Duodenal mucosa (tissue), 2 donors: ENCODE data around the gene DENND1B.

Experiments used
- H3K27ac ChIP-seq: one replicate; pipeline ENCODE4 v1.7.0; 2013; ENCODE audit warnings: low read depth, low read length
- H3K27me3 ChIP-seq, 2 donors: one replicate each; pipeline ENCODE4 v1.7.0; 2013; ENCODE audit warnings: low read length in 2 of 2, control low read depth in 1 of 2; ENCODE audit not compliant: insufficient read depth in 2 of 2, control insufficient read depth in 1 of 2
- H3K36me3 ChIP-seq, 2 donors: one replicate each; pipeline ENCODE4 v1.7.0; 2013; ENCODE audit warnings: low read length in 2 of 2, control low read depth in 1 of 2; ENCODE audit not compliant: insufficient read depth in 2 of 2, control insufficient read depth in 1 of 2
- H3K4me1 ChIP-seq, 2 donors: one replicate each; pipeline ENCODE4 v1.7.0; 2013; ENCODE audit warnings: low read length in 2 of 2, control low read depth in 1 of 2; ENCODE audit not compliant: insufficient read depth in 2 of 2, control insufficient read depth in 1 of 2
- H3K4me3 ChIP-seq, 2 donors: one replicate each; pipeline ENCODE4 v1.7.0; 2013; ENCODE audit warnings: low read length in 2 of 2, low read depth in 1 of 2
- H3K9ac ChIP-seq, 2 donors: one replicate each; pipeline ENCODE4 v1.7.0; 2013; ENCODE audit warnings: low read length in 2 of 2, low read depth in 1 of 2
- H3K9me3 ChIP-seq, 2 donors: one replicate each; pipeline ENCODE4 v1.7.0; 2013; ENCODE audit warnings: low read length in 2 of 2, control low read depth in 1 of 2; ENCODE audit not compliant: control insufficient read depth in 1 of 2

Gene DENND1B

DNA sequence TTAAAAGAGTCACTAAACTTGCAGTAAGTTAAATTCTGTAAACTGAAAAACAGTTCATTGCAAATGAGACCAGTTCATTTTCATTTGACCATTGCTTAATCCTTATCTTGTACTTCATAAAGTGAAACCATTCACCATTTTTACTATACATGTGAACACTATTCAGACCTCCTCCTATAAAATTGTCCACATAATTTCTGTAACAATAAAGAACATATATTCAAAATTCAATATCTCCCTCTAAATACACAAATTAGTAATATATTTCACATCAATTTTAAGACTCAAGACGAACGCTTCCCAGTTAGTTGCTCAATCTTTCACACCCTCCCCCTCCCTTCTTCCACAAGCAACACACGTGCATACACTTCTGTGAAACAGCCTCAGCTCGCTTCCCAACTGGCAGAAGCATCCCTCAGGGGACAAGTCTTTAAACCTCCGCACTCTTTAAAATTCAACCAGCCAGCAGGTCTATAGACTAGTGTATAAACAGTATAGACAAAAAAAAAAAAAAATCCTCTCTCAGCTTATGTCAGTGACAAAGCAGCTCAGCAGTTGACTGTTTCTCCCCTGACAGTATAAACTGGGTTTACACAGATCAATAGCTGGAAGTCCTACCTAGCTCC, 99.6 kb downstream of the DENND1B start:
- Histone ChIP-seq H3K36me3 (no peaks in the 10 kb centered on the region), H3K27ac (no peak overlapping the region), H3K4me1 (peaks cover 0 to 19% of the 10 kb centered on the region in 2 donors), H3K9ac (peak overlapping the region in 1 of 2 donors; percentile 42), H3K9me3 (no peaks in the 10 kb centered on the region), H3K4me3 (peak overlapping the region; percentile 45 to 48), H3K27me3 (no peaks in the 10 kb centered on the region)

DNA sequence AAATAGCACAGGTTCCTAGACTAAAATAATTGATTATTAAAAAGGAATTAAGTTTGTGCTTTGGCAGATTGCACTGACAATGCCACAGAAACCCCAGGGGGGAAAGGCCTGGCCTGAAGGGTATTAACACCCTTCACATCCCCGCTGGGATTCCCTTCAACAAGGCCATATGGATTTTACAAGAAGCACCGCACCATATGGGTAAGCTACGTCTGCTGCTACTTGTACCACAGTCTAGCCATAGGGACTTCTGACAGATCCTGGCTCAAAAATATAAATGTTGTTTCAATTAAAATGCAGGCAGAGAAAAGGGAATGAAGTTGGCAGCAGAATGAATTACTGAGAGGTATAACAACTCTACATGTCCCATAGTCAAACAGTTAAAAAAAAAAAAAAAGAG, 101.0 kb downstream of the DENND1B start:
- Histone ChIP-seq H3K9me3 (no peaks in the 10 kb centered on the region), H3K36me3 (no peaks in the 10 kb centered on the region), H3K9ac (no peak overlapping the region), H3K27me3 (no peaks in the 10 kb centered on the region), H3K4me1 (peaks cover 0 to 19% of the 10 kb centered on the region in 2 donors), H3K4me3 (no peak overlapping the region), H3K27ac (no peak overlapping the region)

DNA sequence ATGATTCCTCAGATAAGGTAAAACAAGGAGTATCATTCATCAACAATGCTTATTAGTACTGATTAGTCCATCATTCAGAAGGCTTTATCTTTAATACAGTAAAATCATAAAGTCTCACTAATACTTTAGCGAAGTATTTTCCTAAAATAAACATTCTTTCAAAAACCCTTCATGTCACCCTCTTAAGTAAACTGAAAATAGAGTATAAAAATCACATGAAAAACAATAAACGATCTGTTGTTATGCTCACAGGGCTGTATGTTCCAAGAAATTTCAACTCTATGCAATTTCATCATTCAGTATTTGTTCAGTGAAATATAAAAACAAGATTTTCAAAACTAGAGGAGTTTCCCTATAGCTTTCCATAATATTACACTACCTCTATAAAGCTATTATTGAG, 102.0 kb downstream of the DENND1B start:
- Histone ChIP-seq H3K9me3 (no peaks in the 10 kb centered on the region), H3K36me3 (no peaks in the 10 kb centered on the region), H3K9ac (no peak overlapping the region), H3K4me1 (peaks cover 0 to 19% of the 10 kb centered on the region in 2 donors), H3K4me3 (no peak overlapping the region), H3K27ac (no peak overlapping the region), H3K27me3 (no peaks in the 10 kb centered on the region)

DNA sequence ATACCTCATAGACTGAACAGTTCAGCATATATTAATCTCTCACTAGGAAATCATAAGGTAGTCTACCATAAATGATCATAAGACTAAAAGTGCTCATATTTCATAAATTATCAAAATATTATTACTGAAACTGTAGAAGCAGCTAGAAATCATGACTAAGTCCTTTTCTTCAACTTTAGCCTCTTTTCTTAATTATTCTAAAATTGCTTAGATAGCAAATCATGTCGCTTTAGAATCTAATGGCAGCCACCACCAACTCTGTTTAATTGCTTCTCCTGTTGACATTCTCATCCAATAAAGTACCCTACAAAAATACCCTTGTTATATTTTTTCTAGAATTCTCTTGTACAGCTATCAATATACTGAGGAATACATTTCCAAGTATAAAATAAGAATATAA, 102.9 kb downstream of the DENND1B start:
- H3K9me3 ChIP-seq, result no peaks in the 10 kb centered on the region
- H3K9ac ChIP-seq, result no peak overlapping the region
- no peak overlapping the region for H3K27ac ChIP-seq
- H3K4me1 ChIP-seq, result peaks cover 0 to 18% of the 10 kb centered on the region in 2 donors
- H3K27me3 ChIP-seq, result no peaks in the 10 kb centered on the region
- H3K36me3 ChIP-seq, result no peaks in the 10 kb centered on the region
- H3K4me3 ChIP-seq, result no peak overlapping the region

DNA sequence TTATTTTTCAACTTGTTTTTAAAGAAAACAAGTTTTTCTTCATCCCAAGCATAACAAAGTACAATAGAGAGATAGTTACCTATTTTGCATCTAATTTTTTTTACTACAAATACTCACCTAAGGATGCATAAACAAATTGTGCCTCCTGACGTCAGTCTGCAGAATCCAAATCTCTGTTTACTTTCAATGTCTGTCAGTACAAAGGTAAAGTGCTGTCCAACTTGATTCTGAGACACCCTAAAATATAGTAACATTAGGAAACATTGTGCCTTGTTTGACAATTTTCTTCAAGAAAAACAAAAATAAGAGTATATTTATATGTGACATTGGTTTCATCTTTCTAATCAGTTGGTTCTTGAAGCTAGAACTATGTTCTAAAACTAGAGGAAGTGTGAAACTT, 103.4 kb downstream of the DENND1B start:
- no peaks in the 10 kb centered on the region for H3K36me3 ChIP-seq
- no peaks in the 10 kb centered on the region for H3K9me3 ChIP-seq
- H3K4me1 ChIP-seq, result peaks cover 0 to 13% of the 10 kb centered on the region in 2 donors
- H3K27ac ChIP-seq, result no peak overlapping the region
- no peak overlapping the region for H3K4me3 ChIP-seq
- H3K27me3 ChIP-seq, result no peaks in the 10 kb centered on the region
- no peak overlapping the region for H3K9ac ChIP-seq

DNA sequence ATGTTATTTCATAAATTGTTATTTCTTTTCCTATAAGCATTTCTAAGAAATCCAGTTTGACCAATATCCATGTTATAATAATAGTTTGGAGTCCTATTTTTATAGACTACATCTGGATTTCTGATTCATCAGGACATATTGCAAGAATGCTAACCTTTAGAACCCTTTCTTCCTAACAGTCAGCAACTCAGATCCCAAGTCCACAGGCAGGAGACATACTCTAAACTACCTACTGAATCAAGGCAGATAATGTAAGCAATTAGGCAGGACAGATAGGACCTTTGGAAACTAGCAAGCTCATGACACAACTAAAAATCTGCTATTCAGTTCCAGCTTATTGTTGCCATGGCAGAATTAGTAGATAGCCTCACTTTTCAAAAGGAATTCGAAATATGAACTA, 104.1 kb downstream of the DENND1B start:
- H3K4me1 ChIP-seq, result peaks cover 0 to 10% of the 10 kb centered on the region in 2 donors
- H3K36me3 ChIP-seq, result no peaks in the 10 kb centered on the region
- no peaks in the 10 kb centered on the region for H3K9me3 ChIP-seq
- no peak overlapping the region for H3K9ac ChIP-seq
- no peak overlapping the region for H3K4me3 ChIP-seq
- H3K27me3 ChIP-seq, result no peaks in the 10 kb centered on the region
- no peak overlapping the region for H3K27ac ChIP-seq

DNA sequence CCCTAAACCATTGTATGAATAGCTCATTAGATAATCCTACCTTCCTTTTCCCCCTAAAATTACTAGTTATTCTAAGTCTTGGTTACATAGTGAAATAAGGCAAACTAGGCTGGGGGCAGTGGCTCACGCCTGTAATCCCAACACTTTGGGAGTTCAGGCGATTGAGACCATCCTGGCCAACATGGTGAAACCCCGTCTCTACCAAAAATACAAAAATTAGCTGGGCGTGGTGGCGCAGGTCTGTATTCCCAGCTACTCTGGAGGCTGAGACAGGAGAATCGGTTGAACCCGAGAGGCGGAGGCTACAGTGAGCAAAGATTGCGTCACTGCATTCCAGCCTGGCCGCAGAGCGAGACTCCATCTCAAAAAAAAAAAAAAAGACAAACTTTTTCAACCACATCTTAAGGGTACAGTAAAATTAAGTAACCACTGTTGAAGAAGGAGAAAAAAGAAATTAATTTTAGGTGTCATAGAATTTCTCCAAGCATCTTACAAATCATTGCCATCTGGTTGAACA, 108.5 kb downstream of the DENND1B start:
- Histone ChIP-seq H3K27me3 (no peaks in the 10 kb centered on the region), H3K4me1 (peaks cover 0 to 6% of the 10 kb centered on the region in 2 donors), H3K9me3 (no peaks in the 10 kb centered on the region), H3K4me3 (no peak overlapping the region), H3K36me3 (no peaks in the 10 kb centered on the region), H3K27ac (no peak overlapping the region), H3K9ac (no peak overlapping the region)

DNA sequence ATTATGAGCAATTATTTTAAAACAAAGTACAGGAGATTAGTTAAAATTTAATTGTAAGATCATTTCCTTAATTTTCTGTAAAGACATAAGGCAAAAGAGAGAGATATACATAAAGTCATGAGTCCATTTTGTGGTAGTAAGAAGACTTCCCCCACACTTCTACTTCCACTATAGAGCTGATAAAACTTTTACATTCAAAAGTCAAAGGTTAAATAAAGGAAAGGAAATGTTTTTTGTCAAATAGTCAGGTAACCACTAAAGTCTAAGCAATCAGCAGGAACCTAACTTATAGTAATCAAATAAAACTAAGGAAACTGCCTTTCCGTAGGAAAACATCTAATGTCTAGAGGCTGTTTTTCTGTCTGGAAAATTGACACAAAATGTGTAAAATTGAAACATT, 110.9 kb downstream of the DENND1B start:
- H3K27ac ChIP-seq, result no peak overlapping the region
- H3K4me1 ChIP-seq, result peaks cover 3 to 8% of the 10 kb centered on the region in 2 donors
- H3K27me3 ChIP-seq, result no peaks in the 10 kb centered on the region
- H3K4me3 ChIP-seq, result no peak overlapping the region
- no peak overlapping the region for H3K9ac ChIP-seq
- no peaks in the 10 kb centered on the region for H3K9me3 ChIP-seq
- no peaks in the 10 kb centered on the region for H3K36me3 ChIP-seq

DNA sequence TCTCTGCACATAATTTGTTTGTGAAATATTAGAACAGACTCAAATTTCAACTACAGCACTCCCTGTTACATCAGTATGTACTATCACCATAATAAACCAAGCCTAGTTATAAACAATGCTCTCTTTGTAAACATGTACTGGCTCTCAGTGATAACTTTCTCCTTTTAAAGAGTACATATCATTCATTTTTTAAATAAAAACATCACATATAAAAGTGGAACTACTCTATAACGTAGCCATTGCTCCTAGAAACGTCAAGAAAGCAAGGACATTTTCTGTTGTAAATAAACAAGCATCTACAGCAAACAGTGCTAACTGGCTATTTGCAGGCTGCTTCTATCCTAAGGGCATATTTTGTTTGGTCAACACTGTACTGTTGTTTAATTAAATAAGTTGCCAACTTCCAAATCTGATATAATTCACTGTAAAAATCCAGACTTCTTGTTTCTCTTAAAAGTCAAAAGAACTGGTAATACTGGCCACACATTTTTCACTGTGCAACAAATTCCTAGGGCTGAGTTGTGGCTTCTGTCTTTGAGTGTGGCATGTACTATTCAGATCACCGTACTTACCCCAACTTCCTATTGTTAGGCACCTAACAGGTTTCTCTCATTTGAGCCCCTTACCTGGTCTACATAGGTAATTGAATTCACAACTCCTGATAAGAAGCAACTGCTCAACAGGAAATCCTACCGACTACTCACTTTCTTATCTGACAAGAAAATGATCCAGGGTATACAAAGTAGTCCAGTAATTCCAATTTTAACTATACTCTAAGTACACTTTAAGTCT, 111.9 kb downstream of the DENND1B start:
- H3K4me1 ChIP-seq, result peaks cover 3 to 13% of the 10 kb centered on the region in 2 donors
- no peaks in the 10 kb centered on the region for H3K9me3 ChIP-seq
- no peak overlapping the region for H3K27ac ChIP-seq
- no peaks in the 10 kb centered on the region for H3K27me3 ChIP-seq
- no peak overlapping the region for H3K4me3 ChIP-seq
- H3K9ac ChIP-seq, result no peak overlapping the region
- H3K36me3 ChIP-seq, result no peaks in the 10 kb centered on the region

DNA sequence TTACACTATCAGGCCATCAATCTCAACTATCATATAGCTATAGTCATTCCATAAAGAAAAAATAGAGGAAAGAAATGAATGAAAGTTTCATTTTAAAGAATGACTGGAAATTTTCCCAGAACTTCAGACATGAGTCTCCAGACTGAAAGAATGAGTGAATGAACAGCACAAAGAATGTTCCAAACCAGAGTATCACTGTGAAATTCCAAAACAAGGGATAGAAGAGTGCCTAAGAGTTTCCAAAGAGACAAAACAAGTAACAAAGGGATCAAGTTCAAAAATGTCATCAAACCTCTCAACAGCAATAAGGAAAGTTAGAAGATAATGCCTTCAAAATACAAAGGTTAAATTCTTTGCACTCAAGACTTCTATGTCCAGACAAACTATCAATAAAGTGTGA, 114.9 kb downstream of the DENND1B start:
- Histone ChIP-seq H3K9ac (no peak overlapping the region), H3K27ac (no peak overlapping the region), H3K4me1 (peaks cover 3 to 13% of the 10 kb centered on the region in 2 donors), H3K27me3 (no peaks in the 10 kb centered on the region), H3K4me3 (no peak overlapping the region), H3K36me3 (no peaks in the 10 kb centered on the region), H3K9me3 (no peaks in the 10 kb centered on the region)
